Stimulated activated CD4-positive, alpha-beta T cell treated with anti-CD3 and anti-CD28 coated beads, Interleukin-1b, Interleukin-23, amount 100 ng/mL, for 24 hours (primary cell): Measurements from ENCODE around the gene KIF1A.

ENCODE experiments used
- DNase-seq, 4 experiments: peaks; one replicate each; pipeline ENCODE4 v3.0.0-alpha.2; 2020; ENCODE audit warnings: low read depth in 4 of 4, low spot score in 1 of 4

The KIF1A gene

GRCh38 chr2:240799033-240799820 is 20.8 kb downstream of the KIF1A start:
- no peak for DNase-seq

GRCh38 chr2:240798327-240798905 is 21.6 kb downstream of the KIF1A start:
- DNase-seq = no peak

- DNase-seq = no peak
Measured at GRCh38 chr2:240797914-240798313, 22.1 kb downstream of the KIF1A start.

DNA sequence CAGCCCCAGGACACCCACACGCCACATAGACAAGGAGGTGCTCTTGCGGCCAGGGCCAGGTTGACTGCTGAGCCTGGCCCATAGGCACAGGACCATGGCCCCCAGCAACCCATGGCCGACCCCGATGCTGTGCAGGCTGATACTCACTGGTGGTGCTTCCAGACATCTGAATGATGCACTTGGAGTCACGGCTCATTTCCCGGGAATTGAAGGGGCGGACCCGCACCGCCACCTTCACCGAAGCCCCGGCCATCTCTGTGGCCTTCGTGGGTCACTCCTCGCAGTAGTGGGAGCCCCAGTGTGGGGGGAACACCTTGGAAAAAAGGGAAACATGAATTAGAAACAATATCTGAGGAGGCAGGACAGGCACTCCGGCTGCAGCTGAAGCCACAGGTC is 22.5 kb downstream of the KIF1A start:
- DNase-seq = no peak

DNA sequence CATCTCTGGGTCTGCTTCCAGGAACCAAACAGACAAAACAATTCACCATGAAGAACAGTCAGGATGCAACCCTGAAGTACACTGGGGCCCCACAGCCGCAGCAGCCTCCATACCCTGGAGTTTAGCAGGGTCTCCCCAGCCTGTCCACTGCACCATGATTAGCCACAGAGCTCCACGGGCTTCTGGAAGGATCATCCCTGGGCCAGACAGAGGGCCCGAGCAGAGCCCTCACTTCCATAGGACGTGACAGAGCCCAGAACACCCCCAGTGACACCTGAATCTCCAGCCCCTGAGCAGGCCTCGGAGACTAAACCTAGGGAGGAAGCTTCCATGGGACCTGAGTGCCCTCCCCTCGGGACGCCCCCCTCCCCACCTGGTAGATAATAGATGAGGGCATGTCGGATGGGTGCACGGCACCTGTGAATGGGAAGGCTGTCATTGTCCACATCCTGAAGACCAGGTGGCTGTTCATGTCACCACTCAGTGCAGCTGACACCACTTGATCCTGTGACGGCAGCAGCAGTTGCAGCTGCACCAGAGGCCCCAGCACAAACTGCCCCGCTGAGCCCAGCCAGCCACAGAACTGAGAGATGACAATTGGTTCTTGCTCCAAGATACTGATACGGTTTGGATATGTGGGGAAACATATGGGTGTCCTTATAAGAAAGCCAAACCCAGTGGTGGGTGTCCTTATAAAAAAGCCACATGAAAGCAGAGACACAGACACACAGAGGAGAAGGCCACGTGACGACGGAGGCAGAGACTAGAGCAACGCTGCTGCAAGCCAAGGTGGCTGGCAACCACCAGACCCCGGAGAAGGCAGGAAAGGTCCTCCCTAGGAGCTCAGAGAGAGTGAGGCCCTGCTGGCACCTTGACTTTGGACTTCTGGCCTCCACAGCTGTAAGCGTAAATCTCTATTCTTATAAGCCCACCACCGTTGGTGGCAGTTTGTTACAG is 23.2 kb downstream of the KIF1A start:
- no peak for DNase-seq

- no peak for DNase-seq
Measured at GRCh38 chr2:240795916-240796510, 24.0 kb downstream of the KIF1A start.

GRCh38 chr2:240795454-240795853 is 24.6 kb downstream of the KIF1A start:
- no peak for DNase-seq

DNA sequence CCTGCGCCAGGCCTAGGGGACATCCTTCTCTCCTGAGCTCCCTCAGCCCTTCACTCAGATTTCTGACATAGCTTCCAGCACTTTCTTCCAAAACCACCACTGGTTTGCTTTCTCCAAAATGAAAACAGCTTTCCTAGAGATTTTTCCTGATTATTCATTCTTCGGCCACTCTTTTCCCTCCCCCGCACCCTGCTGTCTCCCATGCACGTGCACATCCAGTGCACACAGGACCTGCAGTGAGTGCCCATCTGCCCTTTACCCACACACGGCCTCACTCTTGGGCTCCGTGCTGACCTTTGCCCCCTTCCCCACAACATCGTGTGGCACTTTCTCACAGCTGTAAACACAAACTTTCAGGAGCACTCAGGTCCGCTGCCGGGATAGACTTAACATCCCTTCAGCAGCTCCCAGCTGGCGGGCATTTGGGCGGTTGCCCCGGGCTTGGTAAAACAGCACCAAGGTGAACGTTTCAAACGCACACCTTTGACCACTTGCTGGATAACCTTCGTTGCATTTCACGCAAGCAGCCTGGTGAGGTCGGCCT is 25.8 kb downstream of the KIF1A start:
- DNase-seq = no peak

DNA sequence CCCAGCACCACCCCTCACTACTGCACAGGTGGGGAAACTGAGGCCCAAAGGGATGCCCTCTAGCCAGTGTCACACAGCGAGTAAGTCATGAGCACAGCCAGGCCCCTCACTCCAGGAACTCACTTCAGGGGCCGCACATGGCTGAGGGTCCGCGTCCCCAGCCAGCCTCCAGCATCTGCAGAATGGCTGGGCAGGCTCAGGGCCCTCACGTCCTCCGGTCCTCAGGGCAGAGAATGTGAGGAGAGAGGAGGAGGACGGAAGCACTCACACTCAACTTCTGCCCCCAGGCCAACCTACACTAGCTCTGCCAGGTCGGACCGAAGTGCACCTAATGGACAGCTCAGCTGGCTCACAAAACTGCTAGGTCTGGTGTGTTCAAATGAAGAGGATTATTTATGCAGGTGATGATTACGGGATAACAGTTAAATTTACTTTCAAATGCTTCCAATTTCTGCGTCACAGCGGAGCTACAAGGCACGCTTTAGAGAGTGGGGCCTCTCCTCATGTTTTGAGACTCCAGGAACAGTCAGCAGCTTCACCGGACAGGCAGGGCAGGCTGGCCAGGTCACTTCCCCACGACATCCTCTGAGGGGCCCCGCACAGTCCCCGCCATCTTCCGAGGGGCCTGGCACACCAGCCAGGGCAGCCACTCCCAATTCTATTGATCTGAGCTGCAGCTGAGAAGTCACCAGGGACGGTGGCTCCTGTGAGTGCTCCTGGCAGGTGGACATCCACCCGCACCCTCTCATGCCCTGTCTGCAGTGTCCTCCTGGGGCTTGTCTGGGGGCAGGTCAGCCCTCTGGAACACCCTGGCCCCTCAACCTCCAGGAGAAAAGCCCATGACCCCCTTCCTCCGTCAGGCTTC is 26.5 kb downstream of the KIF1A start:
- no peak for DNase-seq

GRCh38 chr2:240792629-240793312 is 27.2 kb downstream of the KIF1A start:
- no peak for DNase-seq

GRCh38 chr2:240791821-240792628 is 28.0 kb downstream of the KIF1A start:
- DNase-seq = no peak

DNA sequence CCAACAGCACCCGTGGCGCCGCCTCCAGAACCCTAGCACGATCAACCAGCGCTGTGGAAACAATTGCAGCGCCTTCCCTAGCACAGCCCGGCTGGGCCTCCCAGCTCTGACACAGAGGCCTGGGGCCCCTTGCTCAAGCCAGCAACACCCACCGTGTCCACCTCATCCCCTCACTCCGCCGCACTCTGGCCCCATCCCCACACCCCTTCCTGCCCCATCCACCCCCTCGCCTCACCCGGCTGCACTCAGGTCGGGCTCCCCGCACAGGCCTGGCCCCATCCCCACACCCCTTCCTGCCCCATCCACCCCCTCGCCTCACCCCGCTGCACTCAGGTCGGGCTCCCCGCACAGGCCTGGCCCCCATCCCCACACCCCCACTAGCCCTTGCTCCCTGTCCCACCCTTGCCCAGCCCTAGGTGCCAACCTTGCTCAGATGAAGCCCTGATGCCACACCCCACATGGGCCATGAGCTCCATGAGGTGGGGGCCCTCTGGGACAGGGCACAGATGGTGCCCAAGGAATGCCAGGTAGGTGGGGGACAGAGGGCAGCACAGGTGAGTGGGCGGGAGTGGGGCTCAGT is 28.7 kb downstream of the KIF1A start:
- no peak for DNase-seq

GRCh38 chr2:240790370-240791220 is 29.4 kb downstream of the KIF1A start:
- DNase-seq = no peak

DNA sequence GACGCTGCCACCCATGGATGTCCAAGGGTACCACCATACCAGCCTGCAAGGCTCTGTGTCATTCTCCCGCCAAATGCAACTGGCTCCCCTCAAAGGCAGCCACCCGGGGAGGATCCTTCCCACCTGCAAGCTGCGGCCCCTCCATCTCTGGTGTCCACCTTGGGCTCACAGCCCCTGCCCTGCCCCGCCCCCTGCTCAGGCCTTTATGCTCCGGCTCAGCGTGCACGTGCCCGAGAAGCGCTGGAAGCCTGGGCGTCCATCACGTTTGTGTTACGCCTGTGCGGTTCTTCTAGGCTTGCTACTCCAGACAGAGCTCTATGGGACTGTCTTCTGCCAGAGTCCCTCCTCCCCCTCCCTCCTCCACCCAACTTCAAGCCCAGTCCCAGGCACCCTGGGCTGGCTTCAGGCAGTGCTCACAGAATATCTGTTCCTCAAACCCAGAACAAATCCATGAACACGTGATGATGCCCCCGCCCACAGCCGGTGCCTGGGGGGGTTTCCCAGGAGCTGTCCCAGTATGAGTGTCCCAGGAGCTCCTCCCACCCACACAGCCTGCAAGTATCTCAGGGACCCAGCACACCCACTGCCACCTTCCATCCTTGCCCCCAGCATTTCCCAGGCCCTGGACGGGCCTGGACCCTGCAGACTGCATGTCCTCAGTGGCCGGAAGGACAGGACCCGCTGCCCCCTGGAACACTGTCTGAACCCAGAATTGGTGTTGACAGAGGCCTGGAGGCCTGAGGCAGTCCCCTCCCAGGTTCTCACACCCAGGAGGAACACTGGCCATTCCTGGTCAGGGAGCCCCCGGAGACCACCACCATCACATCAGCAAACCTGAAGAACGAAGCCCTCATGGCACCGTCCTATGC is 30.3 kb downstream of the KIF1A start:
- no peak for DNase-seq

DNA sequence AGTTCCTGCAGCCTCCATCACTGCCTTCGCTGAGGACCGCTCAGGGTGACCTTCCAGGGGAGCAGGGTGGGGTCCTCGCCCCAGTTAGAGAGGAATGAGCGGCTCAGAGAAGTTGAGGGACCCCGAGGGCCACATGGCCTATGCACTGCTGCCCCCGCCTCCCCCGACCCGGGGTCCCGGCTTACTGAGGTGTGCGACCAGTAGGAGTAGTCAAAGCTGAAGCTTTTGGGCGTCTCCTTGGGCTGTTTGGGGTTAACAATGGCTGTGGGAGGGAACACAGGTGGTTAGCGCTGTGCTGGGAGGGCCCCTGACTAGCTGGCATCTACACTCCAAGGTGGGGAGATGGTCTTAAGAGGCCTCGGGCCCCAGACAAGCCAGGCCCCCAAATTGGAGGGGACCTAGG is 31.0 kb downstream of the KIF1A start:
- DNase-seq = no peak

DNA sequence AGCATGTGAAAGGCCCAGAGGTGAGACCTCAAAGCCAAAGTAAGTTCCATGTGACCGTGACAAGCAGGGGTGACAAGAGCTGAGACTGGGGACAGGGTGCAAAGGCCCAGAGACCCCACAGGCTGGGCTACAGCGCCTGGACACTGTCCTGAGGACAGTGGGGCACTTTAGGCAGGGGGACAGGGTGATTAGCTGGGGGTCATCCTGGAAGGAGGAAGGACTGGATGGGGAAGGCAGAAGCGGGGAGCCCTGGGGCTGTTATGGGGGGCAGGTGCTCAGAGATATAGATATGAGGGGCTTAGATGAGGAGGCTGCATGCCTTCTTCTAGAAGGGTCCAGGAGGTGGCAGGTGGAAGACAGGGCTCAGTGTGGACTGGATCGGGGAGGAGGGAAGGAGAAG is 31.5 kb downstream of the KIF1A start:
- no peak for DNase-seq
